ENCODE results near the gene MYO7A.

Gene MYO7A

GRCh38 chr11:77127920-77128691, at the start of gene MYO7A:
MYO7A (plus strand) TSS chr11:77128246; CDS start chr11:77130635, 2,389 bp downstream.
- DNase-seq: no peak

- DNase-seq: no peak
These were observed 48.4 kb upstream of the MYO7A start for GRCh38 chr11:77079666-77080065.

GRCh38 chr11:77080643-77081210, 47.3 kb upstream of the MYO7A start:
- DNase-seq: no peak

GRCh38 chr11:77081381-77081851, 46.6 kb upstream of the MYO7A start:
- no peak for DNase-seq

GRCh38 chr11:77081976-77082836, 45.8 kb upstream of the MYO7A start:
- DNase-seq: no peak

- no peak for DNase-seq
These were observed 45.0 kb upstream of the MYO7A start for GRCh38 chr11:77082838-77083565.

- DNase-seq: no peak
These were observed 44.3 kb upstream of the MYO7A start for GRCh38 chr11:77083566-77084245.

GRCh38 chr11:77084581-77085191, 43.4 kb upstream of the MYO7A start:
- DNase-seq: no peak

GRCh38 chr11:77085652-77086051, 42.4 kb upstream of the MYO7A start:
- no peak for DNase-seq

GRCh38 chr11:77086521-77087472, 41.2 kb upstream of the MYO7A start:
- DNase-seq: no peak

GRCh38 chr11:77087723-77088225, 40.3 kb upstream of the MYO7A start:
- no peak for DNase-seq

GRCh38 chr11:77088236-77089003, 39.6 kb upstream of the MYO7A start:
- no peak for DNase-seq

- DNase-seq: no peak
These were observed 39.0 kb upstream of the MYO7A start for GRCh38 chr11:77089004-77089545.

- no peak for DNase-seq
These were observed 38.0 kb upstream of the MYO7A start for GRCh38 chr11:77090046-77090372.

GRCh38 chr11:77090373-77091111, 37.5 kb upstream of the MYO7A start:
- DNase-seq: no peak

GRCh38 chr11:77091146-77091940, 36.7 kb upstream of the MYO7A start:
- DNase-seq: peak; percentile 38

- DNase-seq: no peak
These were observed 35.7 kb upstream of the MYO7A start for GRCh38 chr11:77092382-77092781.
